Kidney capillary endothelial cell (primary cell): ENCODE results near the gene COX19.

Source experiments
- DNase-seq: peaks from one replicate; pipeline ENCODE4 v3.0.0-alpha.2; 2018; ENCODE audit warnings: low spot score

The COX19 gene

DNA sequence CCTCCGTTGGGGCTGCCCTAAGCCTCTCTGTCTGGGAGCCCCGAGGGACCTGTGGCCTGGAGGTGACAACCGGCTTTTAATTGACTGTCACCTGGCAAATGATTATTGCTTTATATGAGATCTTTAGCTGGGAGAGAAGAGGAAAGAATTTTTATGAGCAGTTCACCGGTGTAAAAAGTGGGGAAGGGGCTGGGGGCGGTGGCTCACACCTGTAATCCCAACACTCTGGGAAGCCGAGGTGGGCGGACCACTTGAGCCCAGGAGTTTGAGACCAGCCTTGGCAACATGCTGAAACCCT lies 2.6 kb upstream of the COX19 start:
- no peak for DNase-seq

GRCh38 chr7:977326-978048 lies 2.1 kb upstream of the COX19 start:
- no peak for DNase-seq

DNA sequence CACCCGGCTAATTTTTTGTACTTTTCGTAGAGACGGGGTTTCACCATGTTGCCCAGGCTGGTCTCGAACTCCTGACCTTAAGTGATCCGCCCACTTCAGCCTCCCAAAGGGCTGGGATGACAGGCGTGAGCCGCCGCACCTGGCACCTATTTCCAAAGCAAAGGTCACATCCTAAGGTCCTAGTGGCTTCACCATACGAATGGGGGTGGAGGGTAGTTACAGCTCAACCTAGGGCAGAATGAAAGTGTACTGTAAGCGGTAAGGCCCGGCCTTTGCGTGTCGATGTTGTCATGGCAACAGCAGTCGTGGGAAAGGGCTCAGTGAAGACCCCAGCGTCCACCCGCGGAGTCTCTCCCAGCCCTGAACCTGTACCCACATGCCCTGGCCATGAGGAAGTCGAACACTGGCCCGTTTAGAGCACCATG lies 1.6 kb upstream of the COX19 start:
- DNase-seq, result no peak

- DNase-seq, result no peak
Measured at GRCh38 chr7:975702-976473, 539 bp upstream of the COX19 start.

GRCh38 chr7:974172-974571 lies 1.2 kb downstream of the COX19 start:
- no peak for DNase-seq

- DNase-seq, result no peak
Measured at GRCh38 chr7:973312-973711, 2.0 kb downstream of the COX19 start.

DNA sequence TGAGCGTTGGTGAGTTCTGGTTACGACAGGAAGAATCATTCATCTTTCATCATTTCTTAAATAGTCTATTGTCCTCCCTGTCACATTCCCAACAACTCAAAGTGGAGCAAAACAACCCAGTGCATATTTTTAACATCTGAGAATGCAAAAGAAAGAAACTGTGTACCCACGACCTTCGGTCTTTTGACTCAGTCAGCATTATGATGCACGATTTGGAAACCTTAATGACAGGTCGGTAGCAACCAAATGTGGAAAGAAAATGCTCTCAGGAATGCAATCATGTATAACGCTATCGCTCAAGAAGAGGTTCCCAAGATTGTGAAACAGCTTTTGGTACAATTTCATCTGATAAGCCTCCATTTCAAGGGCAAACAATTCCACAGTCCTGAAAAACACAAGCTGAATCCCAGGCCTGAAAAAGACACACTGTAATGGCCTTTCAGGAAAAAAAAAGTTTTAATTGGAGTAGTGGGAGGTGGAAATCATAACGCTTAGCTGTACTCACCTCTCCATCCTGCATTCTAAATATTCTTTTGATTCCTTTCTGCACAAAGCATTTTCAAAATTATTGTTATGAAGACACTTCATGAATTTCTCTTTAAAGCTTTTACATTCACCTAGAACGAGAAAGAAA lies 2.6 kb downstream of the COX19 start:
- DNase-seq, result no peak

GRCh38 chr7:972110-972509 lies 3.2 kb downstream of the COX19 start:
- DNase-seq, result no peak

- no peak for DNase-seq
Measured at GRCh38 chr7:970744-971143, 4.6 kb downstream of the COX19 start.

DNA sequence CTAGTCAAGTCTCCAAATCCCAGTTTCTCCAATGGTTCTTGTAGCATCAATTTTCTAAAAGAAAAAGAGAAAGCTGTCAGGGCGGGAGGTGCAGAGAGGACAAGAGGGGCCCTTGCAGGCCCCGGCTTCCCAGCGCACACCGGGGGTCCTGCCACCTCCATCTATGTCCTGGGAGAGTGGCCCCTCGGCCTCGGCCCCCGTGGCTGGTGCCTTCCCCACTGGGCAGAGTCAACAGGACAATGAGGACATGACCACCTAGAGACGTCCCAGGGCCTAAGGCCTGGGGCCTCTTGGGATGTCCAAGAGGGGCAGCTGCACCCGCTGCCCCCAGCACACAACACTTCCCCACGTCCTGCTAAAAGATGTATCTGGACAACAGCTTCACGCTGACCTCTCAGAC lies 5.9 kb downstream of the COX19 start:
- DNase-seq, result no peak

GRCh38 chr7:968205-969105 lies 6.9 kb downstream of the COX19 start:
- no peak for DNase-seq

DNA sequence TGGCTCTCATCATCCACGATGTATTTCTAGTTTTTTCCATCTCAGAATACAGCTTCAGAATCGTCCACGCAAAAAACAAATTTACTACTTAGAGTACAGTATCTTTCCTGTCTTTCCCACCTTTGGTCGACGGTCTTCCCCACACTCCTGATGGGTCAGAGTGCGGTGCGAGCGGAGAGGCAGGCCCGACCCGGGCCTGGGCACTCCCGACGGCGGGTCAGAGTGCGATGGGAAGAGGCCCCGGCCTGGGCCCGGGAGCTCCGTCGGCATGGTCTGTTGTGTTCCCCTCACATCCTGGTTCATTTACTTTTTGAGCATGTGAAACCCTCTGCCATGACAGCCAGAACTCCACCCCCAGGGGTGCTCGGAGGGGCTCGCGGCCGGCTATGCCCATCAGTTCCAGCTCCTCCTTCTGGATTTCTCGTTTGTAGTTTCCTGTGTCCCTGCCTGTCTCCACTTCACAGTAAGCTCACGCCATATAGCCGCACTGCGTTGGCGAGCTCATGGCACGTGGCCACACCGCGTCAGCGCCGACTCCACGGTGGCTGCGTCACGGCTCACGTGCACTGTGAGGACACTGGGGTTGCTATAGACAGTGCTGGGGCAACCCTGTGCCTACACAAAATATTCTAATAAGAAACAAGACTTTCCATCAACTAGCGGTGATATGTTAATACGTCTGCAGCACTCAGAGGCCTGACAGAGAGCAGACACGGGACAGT lies 7.8 kb downstream of the COX19 start:
- DNase-seq, result no peak

DNA sequence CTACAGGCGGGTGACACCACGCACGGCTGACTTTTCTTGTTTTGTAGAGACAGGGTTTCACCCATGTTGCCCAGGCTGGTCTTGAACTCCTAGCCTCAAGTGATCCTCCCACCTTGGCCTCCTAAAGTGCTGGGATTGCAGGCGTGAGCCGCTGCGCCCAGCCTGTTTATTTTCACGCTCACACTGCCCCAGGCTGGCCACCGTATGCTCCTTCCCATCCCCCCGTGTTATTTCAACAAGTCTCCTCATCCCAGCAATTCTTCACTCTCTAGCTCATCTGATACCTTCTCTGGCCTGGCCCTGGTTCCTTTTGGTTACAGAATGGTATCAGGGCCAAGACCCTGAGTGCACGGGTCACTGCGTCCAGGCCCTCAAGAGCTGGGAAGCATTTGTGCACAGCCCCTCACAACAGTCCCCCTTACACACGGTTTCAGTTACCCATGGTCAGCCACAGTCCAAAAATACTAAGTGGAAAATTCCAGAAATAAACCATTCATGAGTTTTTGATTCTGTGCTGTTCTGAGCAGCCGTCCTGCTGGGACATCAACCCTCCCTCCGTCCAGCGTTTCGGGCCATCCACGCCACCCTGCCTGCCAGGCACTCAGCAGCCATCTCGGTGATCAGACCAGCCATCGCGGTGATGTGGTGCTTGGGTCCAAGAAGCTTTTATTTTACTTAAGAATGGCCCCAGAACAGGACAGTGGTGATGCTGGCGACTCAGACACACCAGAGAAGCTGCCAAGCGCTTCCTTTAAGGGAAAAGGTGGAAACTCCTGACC lies 8.9 kb downstream of the COX19 start:
- DNase-seq, result no peak

DNA sequence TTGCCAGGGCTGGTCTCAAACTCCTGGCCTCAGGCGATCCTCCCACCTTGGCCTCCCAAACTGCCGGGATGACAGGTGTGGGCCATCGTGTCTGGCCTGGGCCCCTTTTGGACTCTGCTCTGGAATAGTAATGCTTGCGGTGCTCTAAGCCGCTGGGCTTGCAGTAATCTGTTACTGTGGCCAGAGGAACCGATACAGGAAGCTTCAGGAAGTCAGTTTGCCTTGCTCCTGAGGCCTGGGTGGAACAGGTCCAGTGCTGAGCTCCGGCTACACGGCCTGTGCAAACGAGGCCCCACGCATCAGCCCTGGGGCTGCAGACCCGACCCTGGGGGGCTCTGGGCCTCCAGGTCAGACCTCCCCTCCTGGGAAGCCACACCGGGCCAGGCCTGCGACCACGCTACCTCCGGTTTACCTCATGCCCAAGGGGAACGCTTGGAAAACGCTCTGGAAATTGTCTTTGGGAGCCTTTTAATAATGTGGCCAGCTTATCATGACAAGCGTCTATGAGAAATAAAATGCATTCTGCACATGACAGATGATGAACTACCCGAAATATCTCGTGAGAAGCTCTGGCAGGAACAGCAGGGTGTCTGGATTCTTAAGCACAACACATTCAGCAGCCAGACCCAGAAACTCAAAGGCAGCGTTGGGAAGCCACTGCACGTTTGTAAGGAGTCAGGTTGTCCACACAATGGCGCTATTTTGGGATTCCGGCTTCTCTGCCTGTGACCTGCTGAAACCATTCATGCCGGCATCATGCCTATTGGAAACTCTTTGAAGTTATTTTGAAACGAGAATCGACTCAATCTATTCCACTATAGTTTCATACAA lies 10.7 kb downstream of the COX19 start:
- DNase-seq, result no peak

GRCh38 chr7:963236-964078 lies 11.9 kb downstream of the COX19 start:
- no peak for DNase-seq

GRCh38 chr7:962401-963081 lies 12.8 kb downstream of the COX19 start:
- no peak for DNase-seq

GRCh38 chr7:961546-962400 lies 13.6 kb downstream of the COX19 start:
- DNase-seq, result no peak
